ENCODE data around the gene DCC.

Gene DCC

DNA sequence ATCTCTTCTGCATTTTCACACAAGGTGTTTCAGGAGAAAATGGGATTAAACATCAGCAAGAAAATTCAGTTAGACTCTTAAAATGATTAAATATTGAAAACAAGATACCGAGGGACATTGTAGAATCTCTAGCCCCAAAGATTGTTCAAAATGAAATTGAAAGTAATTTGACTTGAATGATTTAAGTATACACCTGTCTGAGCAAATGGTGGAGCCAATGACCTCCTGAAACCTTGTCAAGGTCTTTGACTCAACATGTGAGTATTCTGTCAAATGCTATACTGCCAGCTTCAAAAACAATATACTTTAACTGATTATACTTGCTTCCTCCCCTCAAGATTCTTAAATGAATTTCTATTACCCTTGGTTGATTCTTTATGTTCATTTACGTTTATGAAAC lies 411.0 kb downstream of the DCC start:
- no peak for DNase-seq
- H3K4me1 Mint-ChIP-seq: no peaks in the 10 kb centered on the region
- H3K9me3 Mint-ChIP-seq: no peaks in the 10 kb centered on the region
- no peaks in the 10 kb centered on the region for H3K36me3 Mint-ChIP-seq (ENCODE audit: low read depth)
- peaks cover 21% of the 10 kb centered on the region for H3K27me3 Mint-ChIP-seq (ENCODE audit: low read depth, poor library complexity)
- no peak overlapping the region for H3K27ac Mint-ChIP-seq
- no peak overlapping the region for H3K4me3 Mint-ChIP-seq
- no peak for TF ChIP-seq CTCF (IDR thresholded peaks at IDR 0.05)

- Mint-ChIP-seq H3K4me1 (peaks cover 12% of the 10 kb centered on the region), H3K27me3 (ENCODE audit: low read depth, poor library complexity) (peaks cover 3% of the 10 kb centered on the region), H3K4me3 (no peak overlapping the region), H3K9me3 (peaks cover 11% of the 10 kb centered on the region), H3K27ac (no peak overlapping the region), H3K36me3 (ENCODE audit: low read depth) (no peaks in the 10 kb centered on the region)
- DNase-seq: no peak
- no peak for TF ChIP-seq CTCF (IDR thresholded peaks at IDR 0.05)
These were observed 424.3 kb downstream of the DCC start for GRCh38 chr18:52764316-52764715.

GRCh38 chr18:52766002-52766545 lies 426.1 kb downstream of the DCC start:
- Mint-ChIP-seq H3K27ac (no peak overlapping the region), H3K4me3 (no peak overlapping the region), H3K36me3 (ENCODE audit: low read depth) (no peaks in the 10 kb centered on the region), H3K27me3 (ENCODE audit: low read depth, poor library complexity) (peaks cover 3% of the 10 kb centered on the region), H3K4me1 (peaks cover 12% of the 10 kb centered on the region), H3K9me3 (peaks cover 2% of the 10 kb centered on the region)
- DNase-seq: no peak
- TF ChIP-seq CTCF (IDR thresholded peaks at IDR 0.05): no peak

- no peak overlapping the region for H3K4me3 Mint-ChIP-seq
- no peak for DNase-seq
- no peak for TF ChIP-seq CTCF (IDR thresholded peaks at IDR 0.05)
- no peaks in the 10 kb centered on the region for H3K4me1 Mint-ChIP-seq
- no peaks in the 10 kb centered on the region for H3K27me3 Mint-ChIP-seq (ENCODE audit: low read depth, poor library complexity)
- H3K27ac Mint-ChIP-seq: no peak overlapping the region
- no peaks in the 10 kb centered on the region for H3K36me3 Mint-ChIP-seq (ENCODE audit: low read depth)
- no peaks in the 10 kb centered on the region for H3K9me3 Mint-ChIP-seq
These were observed 441.1 kb downstream of the DCC start for GRCh38 chr18:52781113-52781512.

DNA sequence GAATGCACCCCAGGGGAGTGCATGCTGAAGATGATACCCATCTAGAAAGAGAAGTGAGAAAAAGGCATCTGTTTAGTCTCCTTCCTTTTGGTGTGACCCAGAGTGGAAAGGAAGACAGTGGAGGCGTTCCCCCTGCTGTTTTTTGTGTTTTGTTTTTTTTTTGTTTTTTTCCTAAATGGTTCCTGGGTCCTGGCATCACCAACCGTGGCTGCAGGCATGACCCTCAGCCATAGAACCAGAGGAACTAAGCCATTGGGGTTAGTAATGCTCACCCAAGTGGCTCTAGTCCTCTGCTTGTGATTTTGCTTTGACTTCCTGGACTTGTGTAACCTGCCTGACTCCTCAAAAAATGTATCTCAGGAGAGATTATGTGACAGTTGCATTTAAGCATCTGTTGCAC lies 451.3 kb downstream of the DCC start:
- H3K27me3 Mint-ChIP-seq (ENCODE audit: low read depth, poor library complexity): no peaks in the 10 kb centered on the region
- no peaks in the 10 kb centered on the region for H3K4me1 Mint-ChIP-seq
- TF ChIP-seq CTCF (IDR thresholded peaks at IDR 0.05): no peak
- no peak overlapping the region for H3K4me3 Mint-ChIP-seq
- peaks cover 73% of the 10 kb centered on the region for H3K9me3 Mint-ChIP-seq
- H3K36me3 Mint-ChIP-seq (ENCODE audit: low read depth): no peaks in the 10 kb centered on the region
- DNase-seq: no peak
- no peak overlapping the region for H3K27ac Mint-ChIP-seq

DNA sequence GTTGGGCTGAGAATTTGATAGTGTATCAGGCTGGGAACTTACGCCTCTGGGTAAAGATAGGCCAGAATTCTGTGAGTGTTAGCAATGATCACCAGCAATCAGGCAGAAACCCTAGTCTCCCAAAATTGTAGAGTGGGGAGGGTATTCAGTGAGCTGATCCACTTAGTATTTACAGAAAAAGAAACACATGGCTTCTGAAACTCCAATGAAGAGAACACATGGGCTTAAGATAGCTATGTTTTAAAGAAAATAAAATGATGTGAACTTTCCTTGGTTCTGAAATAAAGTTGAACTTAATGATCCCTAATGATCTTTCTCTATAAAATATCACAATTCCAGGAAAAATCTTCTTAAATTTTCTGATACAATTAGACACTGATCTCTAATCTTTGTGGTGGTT lies 472.8 kb downstream of the DCC start:
- Mint-ChIP-seq H3K27me3 (ENCODE audit: low read depth, poor library complexity) (peaks cover 3% of the 10 kb centered on the region), H3K4me3 (no peak overlapping the region), H3K27ac (no peak overlapping the region), H3K9me3 (no peaks in the 10 kb centered on the region), H3K4me1 (no peaks in the 10 kb centered on the region), H3K36me3 (ENCODE audit: low read depth) (no peaks in the 10 kb centered on the region)
- no peak for TF ChIP-seq CTCF (IDR thresholded peaks at IDR 0.05)
- no peak for DNase-seq

Measured in nephron progenitor cell (in vitro differentiated cells).